ENCODE results near the gene CNTFR. TPM values are rescaled to one million over a fixed set of nuclear protein-coding genes. Genes with fewer than 3 reads are reported as not detected.

Gene CNTFR
- total RNA-seq, 2 donors from 2014 or later: 8.7 to 13.7 TPM

- no peak for ATAC-seq (ENCODE audit: insufficient number of reproducible peaks, low FRiP score, low read depth)
- DNase-seq (ENCODE audit: low spot score): no peak
- no peak overlapping the region for H3K27ac ChIP-seq
- TF ChIP-seq, protein P1, sequence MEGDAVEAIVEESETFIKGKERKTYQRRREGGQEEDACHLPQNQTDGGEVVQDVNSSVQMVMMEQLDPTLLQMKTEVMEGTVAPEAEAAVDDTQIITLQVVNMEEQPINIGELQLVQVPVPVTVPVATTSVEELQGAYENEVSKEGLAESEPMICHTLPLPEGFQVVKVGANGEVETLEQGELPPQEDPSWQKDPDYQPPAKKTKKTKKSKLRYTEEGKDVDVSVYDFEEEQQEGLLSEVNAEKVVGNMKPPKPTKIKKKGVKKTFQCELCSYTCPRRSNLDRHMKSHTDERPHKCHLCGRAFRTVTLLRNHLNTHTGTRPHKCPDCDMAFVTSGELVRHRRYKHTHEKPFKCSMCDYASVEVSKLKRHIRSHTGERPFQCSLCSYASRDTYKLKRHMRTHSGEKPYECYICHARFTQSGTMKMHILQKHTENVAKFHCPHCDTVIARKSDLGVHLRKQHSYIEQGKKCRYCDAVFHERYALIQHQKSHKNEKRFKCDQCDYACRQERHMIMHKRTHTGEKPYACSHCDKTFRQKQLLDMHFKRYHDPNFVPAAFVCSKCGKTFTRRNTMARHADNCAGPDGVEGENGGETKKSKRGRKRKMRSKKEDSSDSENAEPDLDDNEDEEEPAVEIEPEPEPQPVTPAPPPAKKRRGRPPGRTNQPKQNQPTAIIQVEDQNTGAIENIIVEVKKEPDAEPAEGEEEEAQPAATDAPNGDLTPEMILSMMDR (IDR thresholded peaks at IDR 0.05): no peak
- no peaks in the 10 kb centered on the region for H3K9me3 ChIP-seq
- H3K4me3 ChIP-seq: no peak overlapping the region
- no peaks in the 10 kb centered on the region for H3K4me1 ChIP-seq (ENCODE audit: control insufficient read depth in 1 of 2, low read depth in 2 of 2)
- H3K36me3 ChIP-seq: no peaks in the 10 kb centered on the region
- no peaks in the 10 kb centered on the region for H3K27me3 ChIP-seq (replicated peaks; ENCODE audit: insufficient read depth)
Measured at GRCh38 chr9:34572628-34573027, 16.9 kb downstream of the CNTFR start.

DNA sequence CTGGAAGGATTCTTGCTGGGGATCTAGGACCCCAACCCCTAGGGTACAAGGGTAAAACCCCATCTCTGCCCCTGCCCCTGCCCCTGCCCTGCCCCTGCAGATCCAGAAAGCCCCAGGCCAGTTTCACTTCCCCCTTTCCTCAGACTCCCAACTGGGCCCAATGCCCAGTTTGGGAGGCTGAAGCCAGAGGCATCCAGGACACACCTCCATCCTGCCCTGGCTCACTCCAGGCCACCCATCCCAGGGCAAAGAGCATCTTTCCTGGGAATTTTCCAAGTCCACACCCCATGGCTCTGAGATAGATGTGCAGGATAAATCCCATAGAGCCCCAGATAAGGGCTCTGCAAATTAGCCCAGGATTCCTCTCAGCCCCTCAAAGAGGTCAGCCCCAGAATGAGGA is 17.4 kb downstream of the CNTFR start:
- Histone ChIP-seq H3K4me3 (no peak overlapping the region), H3K27ac (no peak overlapping the region), H3K4me1 (ENCODE audit: control insufficient read depth in 1 of 2, low read depth in 2 of 2) (no peaks in the 10 kb centered on the region), H3K9me3 (no peaks in the 10 kb centered on the region), H3K36me3 (no peaks in the 10 kb centered on the region), H3K27me3 (replicated peaks; ENCODE audit: insufficient read depth) (no peaks in the 10 kb centered on the region)
- DNase-seq (ENCODE audit: low spot score) (no peak), ATAC-seq (ENCODE audit: insufficient number of reproducible peaks, low FRiP score, low read depth) (no peak)
- TF ChIP-seq, protein P1 (IDR thresholded peaks at IDR 0.05): no peak

- H3K9me3 ChIP-seq: no peaks in the 10 kb centered on the region
- ATAC-seq (ENCODE audit: insufficient number of reproducible peaks, low FRiP score, low read depth) (no peak), DNase-seq (ENCODE audit: low spot score) (no peak)
- no peaks in the 10 kb centered on the region for H3K4me1 ChIP-seq (ENCODE audit: control insufficient read depth in 1 of 2, low read depth in 2 of 2)
- H3K4me3 ChIP-seq: no peak overlapping the region
- H3K36me3 ChIP-seq: no peaks in the 10 kb centered on the region
- H3K27ac ChIP-seq: no peak overlapping the region
- peaks cover 3% of the 10 kb centered on the region for H3K27me3 ChIP-seq (replicated peaks; ENCODE audit: insufficient read depth)
- TF ChIP-seq, protein P1 (IDR thresholded peaks at IDR 0.05): no peak
Measured at GRCh38 chr9:34571481-34571810, 18.1 kb downstream of the CNTFR start.

- TF ChIP-seq, protein P1 (IDR thresholded peaks at IDR 0.05): no peak
- DNase-seq (ENCODE audit: low spot score) (no peak), ATAC-seq (ENCODE audit: insufficient number of reproducible peaks, low FRiP score, low read depth) (no peak)
- H3K9me3 ChIP-seq: no peaks in the 10 kb centered on the region
- H3K4me1 ChIP-seq (ENCODE audit: control insufficient read depth in 1 of 2, low read depth in 2 of 2): no peaks in the 10 kb centered on the region
- no peak overlapping the region for H3K27ac ChIP-seq
- H3K4me3 ChIP-seq: no peak overlapping the region
- H3K27me3 ChIP-seq (replicated peaks; ENCODE audit: insufficient read depth): peaks cover 6% of the 10 kb centered on the region
- H3K36me3 ChIP-seq: no peaks in the 10 kb centered on the region
Measured at GRCh38 chr9:34570809-34571480, 18.6 kb downstream of the CNTFR start.

GRCh38 chr9:34570376-34570775 is 19.1 kb downstream of the CNTFR start:
- H3K36me3 ChIP-seq: no peaks in the 10 kb centered on the region
- TF ChIP-seq, protein P1 (IDR thresholded peaks at IDR 0.05): no peak
- DNase-seq (ENCODE audit: low spot score) (no peak), ATAC-seq (ENCODE audit: insufficient number of reproducible peaks, low FRiP score, low read depth) (no peak)
- no peak overlapping the region for H3K27ac ChIP-seq
- H3K4me3 ChIP-seq: no peak overlapping the region
- H3K9me3 ChIP-seq: no peaks in the 10 kb centered on the region
- no peaks in the 10 kb centered on the region for H3K4me1 ChIP-seq (ENCODE audit: control insufficient read depth in 1 of 2, low read depth in 2 of 2)
- peaks cover 6% of the 10 kb centered on the region for H3K27me3 ChIP-seq (replicated peaks; ENCODE audit: insufficient read depth)
